Measurements from ENCODE around the gene FIGNL1. TPM values are rescaled to one million over a fixed set of nuclear protein-coding genes. Genes with fewer than 3 reads are reported as not detected.

FIGNL1 gene
- total RNA-seq, 1 experiment from 2014 or later: 28.1 TPM

DNA sequence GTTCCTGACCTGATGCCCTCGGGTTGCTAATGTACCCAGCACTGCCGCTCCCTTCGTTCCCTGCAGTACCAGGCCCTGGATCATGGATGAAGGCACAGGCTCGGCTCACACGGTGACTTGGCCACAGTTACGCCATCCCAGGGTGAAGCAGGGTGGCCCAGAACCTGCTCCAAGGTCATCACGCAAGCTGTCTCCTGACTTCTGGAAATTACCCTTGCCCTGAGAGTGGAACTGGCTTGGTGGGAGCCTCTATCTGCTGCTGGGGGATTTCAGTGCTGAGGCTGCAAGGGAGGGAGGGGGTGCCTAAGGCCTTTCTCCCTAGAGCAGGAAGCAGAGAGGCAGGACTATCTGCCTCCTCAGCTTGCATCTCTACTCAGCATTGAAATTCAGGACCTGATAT, 36.6 kb downstream of the FIGNL1 start:
- POLR2A ChIA-PET: no interaction called here
- Histone ChIP-seq H3K27me3 (ENCODE audit: insufficient read depth, low read length) (no peaks in the 10 kb centered on the region), H2AFZ (ENCODE audit: low read depth, low read length, poor library complexity, severe bottlenecking) (no peak overlapping the region), H3K9me3 (ENCODE audit: control insufficient read depth in 1 of 2, insufficient read depth in 1 of 2, low read depth in 1 of 2, low read length in 2 of 2) (no peaks in the 10 kb centered on the region), H3K4me2 (ENCODE audit: low read length) (no peak overlapping the region), H3K79me2 (ENCODE audit: insufficient read depth, low read length) (no peaks in the 10 kb centered on the region), H3K9me2 (ENCODE audit: insufficient read depth) (no peaks in the 10 kb centered on the region), H3K4me1 (ENCODE audit: control insufficient read depth in 1 of 2, insufficient read depth in 2 of 2, low read length in 2 of 2) (no peaks in the 10 kb centered on the region), H3K9ac (ENCODE audit: low read length) (no peak overlapping the region), H3K27ac (ENCODE audit: low read depth, low read length) (no peak overlapping the region), H3K4me3 (replicated peaks in 1 of 2; ENCODE audit: low read depth in 1 of 2, low read length in 2 of 2) (no peak overlapping the region), H3K36me3 (ENCODE audit: control insufficient read depth in 1 of 2, insufficient read depth in 2 of 2, low read length in 2 of 2) (no peaks in the 10 kb centered on the region), H4K20me1 (ENCODE audit: insufficient read depth) (no peaks in the 10 kb centered on the region)
- CTCF ChIA-PET: no interaction called here
- no peak for TF ChIP-seq ZNF274 (IDR thresholded peaks at IDR 0.05; ENCODE audit: low read depth, low read length)
- no peak for TF ChIP-seq RAD21 (IDR thresholded peaks at IDR 0.05; ENCODE audit: low read depth)
- no peak for TF ChIP-seq ZFX (IDR thresholded peaks at IDR 0.05)
- no peak for TF ChIP-seq SP1 (IDR thresholded peaks at IDR 0.05; ENCODE audit: low read depth)
- no peak for TF ChIP-seq ELF1 (IDR thresholded peaks at IDR 0.05; ENCODE audit: borderline replicate concordance, low read depth)
- no peak for TF ChIP-seq SIN3A (IDR thresholded peaks at IDR 0.05; ENCODE audit: low read depth)
- TF ChIP-seq, protein P1, sequence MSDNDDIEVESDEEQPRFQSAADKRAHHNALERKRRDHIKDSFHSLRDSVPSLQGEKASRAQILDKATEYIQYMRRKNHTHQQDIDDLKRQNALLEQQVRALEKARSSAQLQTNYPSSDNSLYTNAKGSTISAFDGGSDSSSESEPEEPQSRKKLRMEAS (IDR thresholded peaks at IDR 0.05): no peak
- no peak for TF ChIP-seq TCF7L2 (IDR thresholded peaks at IDR 0.05; ENCODE audit: borderline replicate concordance, extremely low read depth, insufficient read depth, insufficient read length)
- TF ChIP-seq EZH2phosphoT487 (IDR thresholded peaks at IDR 0.05; ENCODE audit: borderline replicate concordance): no peak
- no peak for TF ChIP-seq JUND (IDR thresholded peaks at IDR 0.05)
- no peak for ATAC-seq
- intact Hi-C loops (cut with micrococcal nuclease): no loop called here
- BruUV-seq (replicated peaks): no TSS peak
- DNase-seq (ENCODE audit: low read depth, low spot score): no peak
- RAD21 ChIA-PET (ENCODE audit: low non-redundant PET in 1 of 2, low total read pairs in 2 of 2, uncharacterized antibody in 2 of 2, unreplicated experiment in 2 of 2): no interaction called here

DNA sequence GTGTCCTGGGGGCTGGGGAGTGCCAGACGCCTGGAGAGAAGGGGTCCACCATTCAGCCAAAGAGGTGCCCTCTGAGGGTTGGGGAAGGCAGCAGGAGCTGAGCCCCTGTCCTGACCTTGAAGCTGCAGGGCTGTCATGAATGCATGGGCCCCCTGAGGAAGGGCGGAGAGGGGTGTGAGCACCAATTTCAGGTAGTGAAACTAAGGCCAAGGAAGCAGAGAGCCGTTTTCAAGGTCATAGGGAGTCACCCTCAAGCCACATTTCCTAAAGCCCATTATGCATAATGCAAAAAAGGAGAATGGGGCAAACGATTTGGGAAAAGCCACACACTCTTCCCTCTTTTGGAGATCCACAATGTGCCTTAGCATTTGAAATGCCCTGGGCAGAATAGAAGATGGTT, 37.2 kb downstream of the FIGNL1 start:
- RAD21 ChIA-PET (ENCODE audit: low non-redundant PET in 1 of 2, low total read pairs in 2 of 2, uncharacterized antibody in 2 of 2, unreplicated experiment in 2 of 2): no interaction called here
- no peak overlapping the region for H2AFZ ChIP-seq (ENCODE audit: low read depth, low read length, poor library complexity, severe bottlenecking)
- H3K4me2 ChIP-seq (ENCODE audit: low read length): no peak overlapping the region
- BruUV-seq (replicated peaks): no TSS peak
- H3K36me3 ChIP-seq (ENCODE audit: control insufficient read depth in 1 of 2, insufficient read depth in 2 of 2, low read length in 2 of 2): no peaks in the 10 kb centered on the region
- TF ChIP-seq EZH2 (IDR thresholded peaks at IDR 0.05) (no peak), EGR1 (IDR thresholded peaks at IDR 0.05; ENCODE audit: low read depth) (no peak), POLR2AphosphoS5 (IDR thresholded peaks at IDR 0.05; ENCODE audit: low read depth, low read length) (no peak), POLR2A (IDR thresholded peaks at IDR 0.05; ENCODE audit: borderline replicate concordance, extremely low read depth, insufficient read depth, insufficient read length) (no peak), ELF1 (IDR thresholded peaks at IDR 0.05; ENCODE audit: borderline replicate concordance, low read depth) (no peak)
- TF ChIP-seq, protein P2, sequence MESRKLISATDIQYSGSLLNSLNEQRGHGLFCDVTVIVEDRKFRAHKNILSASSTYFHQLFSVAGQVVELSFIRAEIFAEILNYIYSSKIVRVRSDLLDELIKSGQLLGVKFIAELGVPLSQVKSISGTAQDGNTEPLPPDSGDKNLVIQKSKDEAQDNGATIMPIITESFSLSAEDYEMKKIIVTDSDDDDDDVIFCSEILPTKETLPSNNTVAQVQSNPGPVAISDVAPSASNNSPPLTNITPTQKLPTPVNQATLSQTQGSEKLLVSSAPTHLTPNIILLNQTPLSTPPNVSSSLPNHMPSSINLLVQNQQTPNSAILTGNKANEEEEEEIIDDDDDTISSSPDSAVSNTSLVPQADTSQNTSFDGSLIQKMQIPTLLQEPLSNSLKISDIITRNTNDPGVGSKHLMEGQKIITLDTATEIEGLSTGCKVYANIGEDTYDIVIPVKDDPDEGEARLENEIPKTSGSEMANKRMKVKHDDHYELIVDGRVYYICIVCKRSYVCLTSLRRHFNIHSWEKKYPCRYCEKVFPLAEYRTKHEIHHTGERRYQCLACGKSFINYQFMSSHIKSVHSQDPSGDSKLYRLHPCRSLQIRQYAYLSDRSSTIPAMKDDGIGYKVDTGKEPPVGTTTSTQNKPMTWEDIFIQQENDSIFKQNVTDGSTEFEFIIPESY (IDR thresholded peaks at IDR 0.05; ENCODE audit: extremely low read depth, insufficient replicate concordance, low read length): no peak
- POLR2A ChIA-PET: no interaction called here
- H3K4me1 ChIP-seq (ENCODE audit: control insufficient read depth in 1 of 2, insufficient read depth in 2 of 2, low read length in 2 of 2): no peaks in the 10 kb centered on the region
- no peaks in the 10 kb centered on the region for H3K79me2 ChIP-seq (ENCODE audit: insufficient read depth, low read length)
- H4K20me1 ChIP-seq (ENCODE audit: insufficient read depth): no peaks in the 10 kb centered on the region
- no peak overlapping the region for H3K9ac ChIP-seq (ENCODE audit: low read length)
- no peak overlapping the region for H3K27ac ChIP-seq (ENCODE audit: low read depth, low read length)
- H3K4me3 ChIP-seq (replicated peaks in 1 of 2; ENCODE audit: low read depth in 1 of 2, low read length in 2 of 2): no peak overlapping the region
- ATAC-seq (no peak), DNase-seq (ENCODE audit: low read depth, low spot score) (no peak)
- H3K9me3 ChIP-seq (ENCODE audit: control insufficient read depth in 1 of 2, insufficient read depth in 1 of 2, low read depth in 1 of 2, low read length in 2 of 2): no peaks in the 10 kb centered on the region
- no peaks in the 10 kb centered on the region for H3K9me2 ChIP-seq (ENCODE audit: insufficient read depth)
- intact Hi-C loops (cut with micrococcal nuclease): no loop called here
- H3K27me3 ChIP-seq (ENCODE audit: insufficient read depth, low read length): no peaks in the 10 kb centered on the region; the same call in 1 of the 2 replicates
- CTCF ChIA-PET: no interaction called here

Data from HCT116 (cell line).